Keratinocyte (primary cell): ENCODE data around the gene CHST8.

Experiments
- EZH2 ChIP-seq: IDR thresholded peaks from one replicate; pipeline ENCODE4 v1.6.1; 2012; ENCODE audit warnings: inconsistent platforms, mild to moderate bottlenecking, low read length, moderate library complexity
- TF ChIP-seq, protein P1 (sequence below), 3 experiments: IDR thresholded peaks in 1 of 3; conservative IDR thresholded peaks in 1 of 3; optimal IDR thresholded peaks in 1 of 3; 2 replicates in 2 of 3; 3 replicates in 1 of 3; pipeline versions ENCODE3 to v1.5.1; 2011; ENCODE audit warnings: low read length in 3 of 3, mild to moderate bottlenecking in 3 of 3, moderate library complexity in 2 of 3, control low read depth in 1 of 3, inconsistent platforms in 1 of 3; ENCODE audit not compliant: insufficient read depth in 2 of 3; ENCODE audit errors: extremely low read depth in 1 of 3

DNA sequence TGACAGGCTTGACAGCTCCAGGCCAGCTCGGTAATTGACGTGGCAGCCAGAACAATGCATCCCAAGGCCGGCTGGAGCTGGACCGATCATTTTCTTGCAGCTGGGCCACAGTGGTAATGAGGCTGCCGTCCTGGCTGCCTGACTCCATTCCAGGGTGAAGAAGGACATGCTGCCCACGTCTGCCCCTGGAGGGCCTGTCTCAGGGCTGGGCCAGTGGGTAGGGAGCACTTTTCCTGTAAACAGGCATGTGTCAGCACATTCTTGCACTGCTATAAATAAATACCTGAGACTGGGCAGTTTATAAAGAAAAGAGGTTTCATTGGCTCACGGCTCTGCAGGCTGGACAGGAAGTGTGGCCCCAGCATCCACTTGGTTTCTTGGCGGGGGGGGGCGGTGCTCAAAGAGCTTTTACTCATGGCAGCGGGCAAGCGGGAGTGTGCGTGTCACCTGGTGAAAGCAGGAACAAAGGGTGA is 136.8 kb downstream of the CHST8 start:
- TF ChIP-seq, protein P1, sequence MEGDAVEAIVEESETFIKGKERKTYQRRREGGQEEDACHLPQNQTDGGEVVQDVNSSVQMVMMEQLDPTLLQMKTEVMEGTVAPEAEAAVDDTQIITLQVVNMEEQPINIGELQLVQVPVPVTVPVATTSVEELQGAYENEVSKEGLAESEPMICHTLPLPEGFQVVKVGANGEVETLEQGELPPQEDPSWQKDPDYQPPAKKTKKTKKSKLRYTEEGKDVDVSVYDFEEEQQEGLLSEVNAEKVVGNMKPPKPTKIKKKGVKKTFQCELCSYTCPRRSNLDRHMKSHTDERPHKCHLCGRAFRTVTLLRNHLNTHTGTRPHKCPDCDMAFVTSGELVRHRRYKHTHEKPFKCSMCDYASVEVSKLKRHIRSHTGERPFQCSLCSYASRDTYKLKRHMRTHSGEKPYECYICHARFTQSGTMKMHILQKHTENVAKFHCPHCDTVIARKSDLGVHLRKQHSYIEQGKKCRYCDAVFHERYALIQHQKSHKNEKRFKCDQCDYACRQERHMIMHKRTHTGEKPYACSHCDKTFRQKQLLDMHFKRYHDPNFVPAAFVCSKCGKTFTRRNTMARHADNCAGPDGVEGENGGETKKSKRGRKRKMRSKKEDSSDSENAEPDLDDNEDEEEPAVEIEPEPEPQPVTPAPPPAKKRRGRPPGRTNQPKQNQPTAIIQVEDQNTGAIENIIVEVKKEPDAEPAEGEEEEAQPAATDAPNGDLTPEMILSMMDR (optimal IDR thresholded peaks at IDR 0.05 in 1 of 3, IDR thresholded peaks at IDR 0.05 in 1 of 3, conservative IDR thresholded peaks at IDR 0.05 in 1 of 3; ENCODE audit: extremely low read depth in 1 of 3, insufficient read depth in 2 of 3, low read length in 3 of 3), result no peak
- TF ChIP-seq EZH2, result no peak
